GM12874 (cell line): ENCODE measurements around the gene RTEL1.

ENCODE experiments used
- CTCF ChIP-seq: IDR thresholded peaks from 2 replicates; pipeline ENCODE4 v1.5.1; 2011; ENCODE audit warnings: low read depth, mild to moderate bottlenecking, control low read depth, low read length, moderate library complexity; ENCODE audit not compliant: insufficient read depth

Gene RTEL1

GRCh38 chr20:63633732-63634131 lies 24.4 kb upstream of the RTEL1 start:
- no peak for TF ChIP-seq CTCF

GRCh38 chr20:63635431-63636141 lies 22.5 kb upstream of the RTEL1 start:
- no peak for TF ChIP-seq CTCF

- no peak for TF ChIP-seq CTCF
Measured at GRCh38 chr20:63636752-63637628, 21.1 kb upstream of the RTEL1 start.

GRCh38 chr20:63639093-63639975 lies 18.8 kb upstream of the RTEL1 start:
- no peak for TF ChIP-seq CTCF

- no peak for TF ChIP-seq CTCF
Measured at GRCh38 chr20:63640086-63640485, 18.0 kb upstream of the RTEL1 start.

- no peak for TF ChIP-seq CTCF
Measured at GRCh38 chr20:63641146-63641791, 16.8 kb upstream of the RTEL1 start.
